ENCODE results near the gene PSMA4. TPM values are rescaled to one million over a fixed set of nuclear protein-coding genes. Genes with fewer than 3 reads are reported as not detected.

Gene PSMA4
- polyA plus RNA-seq, 4 donors, result 221 to 348 (median 300) TPM

GRCh38 chr15:78571382-78571781 is 31.1 kb downstream of the PSMA4 start:
- no peaks in the 10 kb centered on the region for H3K9me3 ChIP-seq (ENCODE audit: control insufficient read depth in 2 of 2, insufficient read depth in 1 of 2, low read depth in 1 of 2, low read length in 1 of 2)
- H3K27ac ChIP-seq (ENCODE audit: low read depth in 1 of 3, low read length in 2 of 3), result no peak overlapping the region
- peaks cover 0 to under 1% (median 0%) of the 10 kb centered on the region in 3 donors for H3K27me3 ChIP-seq (ENCODE audit: control insufficient read depth in 3 of 3, insufficient read depth in 3 of 3, low read length in 3 of 3)
- H3K4me3 ChIP-seq (ENCODE audit: low read depth in 1 of 3, low read length in 3 of 3), result no peak overlapping the region
- DNase-seq, result no peak
- H3K4me1 ChIP-seq (ENCODE audit: control insufficient read depth in 3 of 3, insufficient read depth in 2 of 3, low read depth in 1 of 3, low read length in 2 of 3), result no peaks in the 10 kb centered on the region
- FAIRE-seq, result no peak
- H3K36me3 ChIP-seq (ENCODE audit: control insufficient read depth in 3 of 3, insufficient read depth in 2 of 3, low read depth in 1 of 3, low read length in 3 of 3), result no peaks in the 10 kb centered on the region
- 38 to 74% (median 51%) methylated on average over 4 of the region's 4 CpGs for WGBS, 3 donors

GRCh38 chr15:78573416-78573815 is 33.2 kb downstream of the PSMA4 start:
- no peaks in the 10 kb centered on the region for H3K36me3 ChIP-seq (ENCODE audit: control insufficient read depth in 3 of 3, insufficient read depth in 2 of 3, low read depth in 1 of 3, low read length in 3 of 3)
- FAIRE-seq, result no peak
- DNase-seq, result no peak
- H3K27me3 ChIP-seq (ENCODE audit: control insufficient read depth in 3 of 3, insufficient read depth in 3 of 3, low read length in 3 of 3), result no peaks in the 10 kb centered on the region
- no peaks in the 10 kb centered on the region for H3K4me1 ChIP-seq (ENCODE audit: control insufficient read depth in 3 of 3, insufficient read depth in 2 of 3, low read depth in 1 of 3, low read length in 2 of 3)
- H3K4me3 ChIP-seq (ENCODE audit: low read depth in 1 of 3, low read length in 3 of 3), result no peak overlapping the region
- WGBS, 3 donors, result 65 to 89% (median 76%) methylated on average over 4 of the region's 4 CpGs
- no peak overlapping the region for H3K27ac ChIP-seq (ENCODE audit: low read depth in 1 of 3, low read length in 2 of 3)
- no peaks in the 10 kb centered on the region for H3K9me3 ChIP-seq (ENCODE audit: control insufficient read depth in 2 of 2, insufficient read depth in 1 of 2, low read depth in 1 of 2, low read length in 1 of 2)

GRCh38 chr15:78574944-78575343 is 34.7 kb downstream of the PSMA4 start:
- Histone ChIP-seq H3K4me1 (ENCODE audit: control insufficient read depth in 3 of 3, insufficient read depth in 2 of 3, low read depth in 1 of 3, low read length in 2 of 3) (no peaks in the 10 kb centered on the region), H3K27ac (ENCODE audit: low read depth in 1 of 3, low read length in 2 of 3) (no peak overlapping the region), H3K36me3 (ENCODE audit: control insufficient read depth in 3 of 3, insufficient read depth in 2 of 3, low read depth in 1 of 3, low read length in 3 of 3) (no peaks in the 10 kb centered on the region), H3K9me3 (ENCODE audit: control insufficient read depth in 2 of 2, insufficient read depth in 1 of 2, low read depth in 1 of 2, low read length in 1 of 2) (no peaks in the 10 kb centered on the region), H3K4me3 (ENCODE audit: low read depth in 1 of 3, low read length in 3 of 3) (no peak overlapping the region), H3K27me3 (ENCODE audit: control insufficient read depth in 3 of 3, insufficient read depth in 3 of 3, low read length in 3 of 3) (no peaks in the 10 kb centered on the region)
- 95 to 100% (median 96%) methylated on average over 1 of the region's 1 CpG for WGBS, 3 donors
- FAIRE-seq (no peak), DNase-seq (no peak)

GRCh38 chr15:78597583-78597982 is 57.3 kb downstream of the PSMA4 start:
- no peaks in the 10 kb centered on the region for H3K36me3 ChIP-seq (ENCODE audit: control insufficient read depth in 3 of 3, insufficient read depth in 2 of 3, low read depth in 1 of 3, low read length in 3 of 3)
- no peak overlapping the region for H3K4me3 ChIP-seq (ENCODE audit: low read depth in 1 of 3, low read length in 3 of 3)
- WGBS, 3 donors, result 89 to 98% (median 94%) methylated on average over 1 of the region's 1 CpG
- no peaks in the 10 kb centered on the region for H3K27me3 ChIP-seq (ENCODE audit: control insufficient read depth in 3 of 3, insufficient read depth in 3 of 3, low read length in 3 of 3)
- H3K9me3 ChIP-seq (ENCODE audit: control insufficient read depth in 2 of 2, insufficient read depth in 1 of 2, low read depth in 1 of 2, low read length in 1 of 2), result no peaks in the 10 kb centered on the region
- H3K4me1 ChIP-seq (ENCODE audit: control insufficient read depth in 3 of 3, insufficient read depth in 2 of 3, low read depth in 1 of 3, low read length in 2 of 3), result no peaks in the 10 kb centered on the region
- no peak for DNase-seq
- no peak overlapping the region for H3K27ac ChIP-seq (ENCODE audit: low read depth in 1 of 3, low read length in 2 of 3)
- no peak for FAIRE-seq

- no peaks in the 10 kb centered on the region for H3K27me3 ChIP-seq (ENCODE audit: control insufficient read depth in 3 of 3, insufficient read depth in 3 of 3, low read length in 3 of 3)
- WGBS, 3 donors, result 88 to 90% (median 89%) methylated on average over 3 of the region's 3 CpGs
- H3K9me3 ChIP-seq (ENCODE audit: control insufficient read depth in 2 of 2, insufficient read depth in 1 of 2, low read depth in 1 of 2, low read length in 1 of 2), result no peaks in the 10 kb centered on the region
- no peak for DNase-seq
- no peaks in the 10 kb centered on the region for H3K36me3 ChIP-seq (ENCODE audit: control insufficient read depth in 3 of 3, insufficient read depth in 2 of 3, low read depth in 1 of 3, low read length in 3 of 3)
- no peak overlapping the region for H3K4me3 ChIP-seq (ENCODE audit: low read depth in 1 of 3, low read length in 3 of 3)
- H3K27ac ChIP-seq (ENCODE audit: low read depth in 1 of 3, low read length in 2 of 3), result no peak overlapping the region
- FAIRE-seq, result no peak
- H3K4me1 ChIP-seq (ENCODE audit: control insufficient read depth in 3 of 3, insufficient read depth in 2 of 3, low read depth in 1 of 3, low read length in 2 of 3), result no peaks in the 10 kb centered on the region
Observed at GRCh38 chr15:78598348-78598747, 58.1 kb downstream of the PSMA4 start.

GRCh38 chr15:78599189-78599588 is 58.9 kb downstream of the PSMA4 start:
- Histone ChIP-seq H3K27ac (ENCODE audit: low read depth in 1 of 3, low read length in 2 of 3) (no peak overlapping the region), H3K4me3 (ENCODE audit: low read depth in 1 of 3, low read length in 3 of 3) (no peak overlapping the region), H3K27me3 (ENCODE audit: control insufficient read depth in 3 of 3, insufficient read depth in 3 of 3, low read length in 3 of 3) (peaks cover 0 to 2% (median 0%) of the 10 kb centered on the region in 3 donors), H3K36me3 (ENCODE audit: control insufficient read depth in 3 of 3, insufficient read depth in 2 of 3, low read depth in 1 of 3, low read length in 3 of 3) (no peaks in the 10 kb centered on the region), H3K9me3 (ENCODE audit: control insufficient read depth in 2 of 2, insufficient read depth in 1 of 2, low read depth in 1 of 2, low read length in 1 of 2) (no peaks in the 10 kb centered on the region), H3K4me1 (ENCODE audit: control insufficient read depth in 3 of 3, insufficient read depth in 2 of 3, low read depth in 1 of 3, low read length in 2 of 3) (no peaks in the 10 kb centered on the region)
- no peak for FAIRE-seq
- no peak for DNase-seq

Other genes with a start within 250 kb of the PSMA4 start
- gene SKIC8, start 240.8 kb upstream of the PSMA4 start, polyA plus RNA-seq, result 10 to 100 TPM; 45.9 to 68.0 (median 58.6) TPM
- gene CRABP1, start 200.1 kb upstream of the PSMA4 start, polyA plus RNA-seq, result 10 to 100 TPM in 2 of 4 donors, not detected in 2; 10.4 to 16.0 TPM
- 10 to 100 TPM; 12.4 to 63.6 (median 15.3) TPM for gene IREB2, start 102.2 kb upstream of the PSMA4 start, polyA plus RNA-seq
- 10 to 100 TPM in 2 of 4 donors, 1 to 10 TPM in 2; 6.8 to 12.4 (median 9.8) TPM for gene HYKK, start 32.9 kb upstream of the PSMA4 start, polyA plus RNA-seq
- 1 to 10 TPM in 1 of 4 donors, under 1 TPM in 3; 0.67 to 9.8 (median 0.82) TPM for gene CHRNA5, start 25.1 kb downstream of the PSMA4 start, polyA plus RNA-seq
- gene CHRNA3, start 80.6 kb downstream of the PSMA4 start, polyA plus RNA-seq, result 1 to 10 TPM in 2 of 4 donors, not detected in 2; 2.2 to 7.3 TPM
- 1 to 10 TPM in 1 of 4 donors, under 1 TPM in 1, not detected in 2; 0.43 to 1.4 TPM for gene CHRNB4, start 100.8 kb downstream of the PSMA4 start, polyA plus RNA-seq